Epithelial cell of prostate (primary cell): Measurements from ENCODE around the gene POF1B.
"Not testable (repeated sequence)": the region's sequence is repeated elsewhere in the genome, so short reads cannot be mapped to it uniquely, and the experiment has no call there.

ENCODE experiments used
- DNase-seq: peaks from one replicate; pipeline ENCODE4 v3.0.0-alpha.2; 2011; ENCODE audit warnings: low read depth, low spot score
- H3K27ac ChIP-seq: fragments of 450-650 bp; 2 replicates; pipeline ENCODE4 v1.5.1; 2017; ENCODE audit warnings: mild to moderate bottlenecking

POF1B gene, protein sequence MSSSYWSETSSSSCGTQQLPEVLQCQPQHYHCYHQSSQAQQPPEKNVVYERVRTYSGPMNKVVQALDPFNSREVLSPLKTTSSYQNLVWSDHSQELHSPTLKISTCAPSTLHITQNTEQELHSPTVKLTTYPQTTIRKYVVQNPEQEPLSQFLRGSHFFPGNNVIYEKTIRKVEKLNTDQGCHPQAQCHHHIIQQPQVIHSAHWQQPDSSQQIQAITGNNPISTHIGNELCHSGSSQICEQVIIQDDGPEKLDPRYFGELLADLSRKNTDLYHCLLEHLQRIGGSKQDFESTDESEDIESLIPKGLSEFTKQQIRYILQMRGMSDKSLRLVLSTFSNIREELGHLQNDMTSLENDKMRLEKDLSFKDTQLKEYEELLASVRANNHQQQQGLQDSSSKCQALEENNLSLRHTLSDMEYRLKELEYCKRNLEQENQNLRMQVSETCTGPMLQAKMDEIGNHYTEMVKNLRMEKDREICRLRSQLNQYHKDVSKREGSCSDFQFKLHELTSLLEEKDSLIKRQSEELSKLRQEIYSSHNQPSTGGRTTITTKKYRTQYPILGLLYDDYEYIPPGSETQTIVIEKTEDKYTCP

DNA sequence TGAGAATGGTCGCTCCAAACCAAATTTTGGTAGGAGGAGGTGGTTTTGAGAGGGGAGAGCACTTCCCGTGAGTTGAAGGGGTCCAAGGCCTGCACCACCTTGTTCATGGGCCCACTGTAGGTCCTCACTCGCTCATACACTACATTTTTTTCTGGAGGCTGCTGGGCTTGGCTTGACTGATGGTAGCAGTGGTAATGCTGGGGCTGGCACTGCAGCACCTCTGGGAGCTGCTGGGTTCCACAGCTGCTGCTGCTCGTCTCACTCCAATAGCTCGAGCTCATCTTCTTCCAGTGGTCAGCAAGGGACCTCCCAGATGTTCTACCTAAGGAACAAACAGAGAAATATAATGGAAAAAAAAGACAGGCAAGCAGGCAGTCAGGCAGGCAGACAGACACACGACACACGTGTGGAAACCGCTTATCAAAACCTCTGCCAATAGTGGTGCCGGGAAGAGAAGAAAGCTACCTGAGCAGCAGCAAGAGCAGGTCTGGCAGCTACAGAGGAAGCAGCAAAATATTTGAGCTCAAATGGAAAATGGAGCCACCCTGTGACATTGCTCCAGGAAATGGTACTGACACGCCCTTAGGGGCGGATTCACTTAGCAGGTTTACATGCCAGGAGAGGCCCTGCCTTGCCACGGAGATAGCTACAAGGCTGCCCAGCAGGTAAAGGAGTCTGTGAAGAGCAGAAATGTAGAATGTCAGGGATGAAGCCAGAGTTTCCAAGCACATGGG, at the start of gene POF1B:
Gene POF1B (minus strand): TSS at position 492 of the 734 bp plus-strand sequence. CDS start 211 bp downstream, at position 281.
- DNase-seq = peak; percentile 12
- peak within 1 kb of the TSS; percentile 58 for H3K27ac ChIP-seq

DNA sequence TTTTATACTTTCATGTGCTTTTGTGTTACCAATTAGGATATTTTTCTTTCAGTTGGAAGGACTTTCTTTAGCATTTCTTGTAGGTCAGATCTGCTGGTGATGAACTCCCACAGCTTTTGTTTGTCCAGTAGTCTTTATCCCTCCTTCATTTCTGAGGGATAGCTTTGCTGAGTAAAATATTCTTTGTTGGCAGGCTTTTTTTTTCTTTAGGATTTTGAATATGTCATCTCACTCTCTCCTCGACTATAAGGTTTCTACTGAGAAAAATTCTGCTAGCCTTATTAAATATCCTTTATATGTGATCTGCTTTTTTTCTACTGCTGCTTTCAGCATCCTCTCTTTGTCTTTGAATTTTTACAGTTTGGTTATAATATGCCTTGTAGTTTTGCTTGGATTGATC, 49.6 kb upstream of the POF1B start:
- no peak overlapping the region for H3K27ac ChIP-seq
- DNase-seq = no peak

DNA sequence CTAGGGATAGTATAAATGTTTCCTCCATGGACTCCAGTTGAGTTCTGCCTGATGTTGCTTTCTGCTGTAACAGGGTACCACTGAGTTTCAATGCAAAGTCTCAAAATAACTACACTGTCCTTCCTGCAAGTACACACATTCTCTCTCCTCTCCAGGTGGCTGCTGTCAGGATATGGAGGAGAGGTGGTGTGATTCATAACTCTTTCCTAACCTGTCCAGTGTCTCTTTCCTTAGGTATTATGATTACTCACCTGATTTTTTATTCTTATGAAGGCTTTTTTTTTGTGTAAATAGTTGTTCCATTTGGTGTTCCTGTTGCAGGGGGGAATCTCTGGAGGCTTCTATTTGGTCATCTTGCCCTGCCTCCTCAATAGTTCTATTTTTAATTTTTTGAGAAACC, 39.8 kb upstream of the POF1B start:
- peak; percentile 6 for DNase-seq
- no peak overlapping the region for H3K27ac ChIP-seq

DNA sequence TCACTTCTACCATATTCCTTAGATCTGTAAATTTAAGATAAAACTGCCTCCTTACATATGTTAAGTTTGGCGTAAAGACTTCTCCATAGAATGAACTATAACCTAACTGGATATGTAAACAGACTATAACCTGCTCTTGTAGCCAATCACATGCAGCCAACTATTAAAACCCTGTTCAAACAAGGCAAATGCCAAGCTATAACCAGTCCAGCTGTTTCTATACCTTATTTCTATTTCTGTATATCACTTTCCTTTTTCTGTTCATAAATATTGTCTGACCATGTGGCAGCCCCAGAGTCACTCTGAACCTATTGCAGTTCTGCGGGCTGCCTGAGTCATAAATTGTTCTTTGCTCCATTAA, 12.4 kb upstream of the POF1B start:
- no peak for DNase-seq
- H3K27ac ChIP-seq = no peak overlapping the region

DNA sequence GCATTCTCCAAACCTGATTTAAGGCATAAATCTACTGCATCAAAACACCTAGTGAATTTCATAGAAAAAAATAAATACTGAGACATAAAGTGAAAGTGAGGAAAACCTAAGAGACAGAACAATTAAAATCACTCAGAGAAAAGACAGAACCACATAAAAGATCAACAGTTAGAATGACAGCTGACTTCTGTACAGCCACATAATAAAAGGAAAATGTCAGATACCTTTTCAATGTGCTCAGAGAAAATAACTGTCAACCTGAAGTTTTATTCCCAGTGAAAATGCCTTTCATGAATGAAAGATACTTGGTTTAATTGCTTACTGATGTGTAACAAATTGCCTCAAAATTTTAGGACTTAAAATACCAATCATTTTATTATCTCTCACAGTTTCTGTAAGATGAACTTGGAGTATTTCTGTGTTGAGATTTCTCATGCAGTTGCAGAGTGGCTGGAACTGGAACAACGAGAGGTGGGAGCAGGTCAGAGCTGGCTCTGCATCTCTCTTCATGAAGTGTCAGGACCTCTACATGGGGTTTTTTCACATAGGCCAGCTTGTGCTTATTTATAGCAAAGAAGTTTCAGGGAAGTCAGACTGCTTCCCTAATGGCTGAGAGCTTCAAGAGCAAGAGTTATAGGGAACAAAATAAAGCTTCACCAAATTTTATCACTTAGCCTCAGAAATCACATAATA, 11.9 kb upstream of the POF1B start:
- H3K27ac ChIP-seq = no peak overlapping the region

DNA sequence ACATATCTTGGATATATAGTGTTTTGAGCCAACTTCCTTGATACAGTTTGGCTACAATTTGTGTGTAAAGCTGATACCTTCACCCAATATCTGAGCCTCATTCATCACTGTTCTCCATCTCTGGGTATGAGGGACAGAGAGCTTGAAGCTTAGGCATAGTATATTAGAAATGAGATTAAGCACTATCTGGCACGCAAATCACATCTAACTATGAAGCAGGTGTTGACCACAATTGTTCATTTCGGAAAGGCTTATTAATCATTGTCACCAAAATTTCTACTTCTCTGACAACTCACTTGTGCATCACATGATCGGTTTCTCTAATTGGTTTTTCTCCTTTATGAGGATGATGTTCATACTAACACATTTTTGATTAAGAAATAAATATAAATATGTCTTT, 2.1 kb upstream of the POF1B start:
- no peak for DNase-seq
- H3K27ac ChIP-seq = no peak overlapping the region

More for the DNA sequence above, 11.9 kb upstream of the POF1B start:
- DNase-seq = no peak

DNA sequence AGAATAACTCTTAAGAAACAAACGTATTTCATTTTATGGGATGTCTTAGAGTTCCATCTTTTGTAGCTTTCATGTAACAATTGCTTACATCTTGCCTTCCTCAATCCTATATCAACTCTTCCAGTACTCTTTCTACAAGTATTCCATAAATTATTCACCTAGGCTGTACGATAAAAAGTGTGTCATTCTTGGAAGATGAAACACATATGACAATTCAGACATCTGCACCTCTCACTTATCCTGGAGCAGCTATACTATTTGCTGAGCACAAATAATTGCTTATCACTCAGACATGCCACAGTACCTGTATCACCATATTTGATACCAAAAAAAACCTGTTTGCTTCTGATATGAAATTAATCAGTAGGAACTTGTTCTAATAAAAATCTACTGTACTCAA, 1.0 kb downstream of the POF1B start:
- H3K27ac ChIP-seq = peak overlapping the region; percentile 58
- DNase-seq = no peak

DNA sequence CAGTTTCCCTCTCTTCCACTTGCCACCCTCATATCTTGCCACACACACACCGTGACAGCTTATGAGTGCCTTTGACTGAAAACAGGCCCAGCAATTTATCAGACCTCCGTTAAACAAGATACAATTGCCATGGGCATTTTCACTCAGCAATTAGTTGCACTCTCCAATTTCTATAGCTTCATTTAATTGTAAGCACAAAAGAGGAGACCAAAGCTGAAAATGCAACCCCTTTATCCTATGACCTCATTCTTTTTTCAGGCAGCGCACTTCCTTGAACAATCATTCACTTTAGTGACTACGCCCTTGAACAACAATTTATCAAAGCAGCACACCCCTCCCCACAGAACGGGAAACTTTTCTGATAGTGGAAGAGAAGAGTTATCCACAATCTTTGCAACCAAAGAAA, 4.1 kb downstream of the POF1B start:
- no peak for DNase-seq
- H3K27ac ChIP-seq = no peak overlapping the region

DNA sequence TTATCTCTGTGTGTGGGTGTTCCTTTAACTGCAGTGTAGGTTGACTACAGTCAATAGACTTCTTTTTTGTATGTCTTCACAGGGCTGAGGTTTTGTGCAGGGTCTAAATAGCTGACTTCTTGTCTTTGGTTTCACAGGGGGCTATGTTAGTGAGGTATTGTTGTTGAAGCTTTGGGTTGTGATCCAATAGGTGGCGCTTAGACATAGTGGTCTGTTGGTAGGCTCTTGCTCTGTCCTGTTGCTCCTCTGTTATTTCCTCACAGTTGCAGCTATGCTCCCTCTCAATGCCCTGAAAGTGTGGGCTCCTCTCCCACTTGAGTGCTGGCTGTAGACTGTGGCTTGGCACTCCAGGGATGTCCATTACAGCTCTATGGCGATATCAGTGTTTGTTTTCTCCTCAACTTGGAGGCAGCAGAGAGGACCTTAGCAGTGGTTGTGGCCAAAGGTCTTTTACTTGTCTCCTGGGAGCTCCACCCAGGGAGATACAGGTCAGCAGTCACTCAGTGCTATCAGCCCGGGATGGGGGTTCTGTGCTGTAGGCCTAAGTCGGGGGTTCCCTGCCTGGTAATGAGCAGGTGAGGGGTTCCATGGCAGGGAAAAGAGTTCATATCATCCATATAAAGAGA, 14.0 kb downstream of the POF1B start:
- no peak for DNase-seq

DNA sequence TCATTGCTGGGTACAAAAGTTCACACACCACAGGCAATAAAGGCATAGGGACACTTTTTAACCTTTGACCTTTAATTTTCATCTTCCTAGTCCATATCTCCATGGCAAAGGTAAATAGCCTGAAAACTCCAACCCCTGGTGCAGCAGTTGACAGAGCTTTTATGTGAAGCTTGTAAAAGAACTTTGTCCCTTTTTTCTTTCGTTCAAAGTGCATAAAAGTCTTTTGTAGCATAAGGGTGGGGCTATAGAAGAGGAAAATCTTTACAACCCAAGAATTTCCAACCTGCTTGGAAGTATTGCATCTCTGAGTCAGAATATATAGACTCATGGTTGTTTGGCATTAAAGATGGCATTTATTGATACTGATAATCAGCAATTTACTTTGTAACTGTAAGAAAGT, 20.4 kb downstream of the POF1B start:
- DNase-seq = no peak
- no peak overlapping the region for H3K27ac ChIP-seq

More for the DNA sequence above, 14.0 kb downstream of the POF1B start:
- no peak overlapping the region for H3K27ac ChIP-seq

DNA sequence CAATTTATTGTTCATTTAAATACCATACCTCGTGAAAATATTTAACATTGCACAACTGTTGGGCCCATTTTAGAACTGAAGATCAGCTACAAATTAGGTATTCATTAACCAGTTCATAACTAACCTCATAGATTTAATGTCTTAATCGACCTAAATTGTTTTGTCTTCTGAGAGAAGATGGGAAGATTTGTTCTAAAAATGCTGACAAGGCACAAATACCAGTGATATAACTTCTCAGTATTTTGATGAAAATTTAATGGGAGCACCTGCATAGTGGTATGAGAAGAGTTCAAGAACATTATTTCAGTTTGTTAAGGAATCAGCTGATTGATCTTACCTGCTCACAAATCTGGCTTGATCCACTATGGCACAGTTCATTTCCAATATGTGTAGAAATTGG, 33.9 kb downstream of the POF1B start:
- no peak overlapping the region for H3K27ac ChIP-seq
- no peak for DNase-seq

DNA sequence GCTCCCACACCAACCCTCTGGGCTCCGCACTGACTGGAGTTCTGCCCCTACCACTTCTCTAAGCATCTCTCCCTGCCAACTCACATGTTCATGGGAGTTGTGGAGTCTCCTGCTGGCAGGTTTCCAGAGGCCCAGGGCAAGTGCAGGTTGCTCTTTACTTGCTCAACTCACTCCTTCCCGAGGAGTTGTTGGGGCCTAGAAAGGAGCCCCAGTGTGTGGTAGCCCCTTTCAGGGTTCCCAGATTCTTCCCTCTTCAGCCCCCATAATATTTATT, 52.5 kb downstream of the POF1B start:
- H3K27ac ChIP-seq = no peak overlapping the region
- DNase-seq = no peak

DNA sequence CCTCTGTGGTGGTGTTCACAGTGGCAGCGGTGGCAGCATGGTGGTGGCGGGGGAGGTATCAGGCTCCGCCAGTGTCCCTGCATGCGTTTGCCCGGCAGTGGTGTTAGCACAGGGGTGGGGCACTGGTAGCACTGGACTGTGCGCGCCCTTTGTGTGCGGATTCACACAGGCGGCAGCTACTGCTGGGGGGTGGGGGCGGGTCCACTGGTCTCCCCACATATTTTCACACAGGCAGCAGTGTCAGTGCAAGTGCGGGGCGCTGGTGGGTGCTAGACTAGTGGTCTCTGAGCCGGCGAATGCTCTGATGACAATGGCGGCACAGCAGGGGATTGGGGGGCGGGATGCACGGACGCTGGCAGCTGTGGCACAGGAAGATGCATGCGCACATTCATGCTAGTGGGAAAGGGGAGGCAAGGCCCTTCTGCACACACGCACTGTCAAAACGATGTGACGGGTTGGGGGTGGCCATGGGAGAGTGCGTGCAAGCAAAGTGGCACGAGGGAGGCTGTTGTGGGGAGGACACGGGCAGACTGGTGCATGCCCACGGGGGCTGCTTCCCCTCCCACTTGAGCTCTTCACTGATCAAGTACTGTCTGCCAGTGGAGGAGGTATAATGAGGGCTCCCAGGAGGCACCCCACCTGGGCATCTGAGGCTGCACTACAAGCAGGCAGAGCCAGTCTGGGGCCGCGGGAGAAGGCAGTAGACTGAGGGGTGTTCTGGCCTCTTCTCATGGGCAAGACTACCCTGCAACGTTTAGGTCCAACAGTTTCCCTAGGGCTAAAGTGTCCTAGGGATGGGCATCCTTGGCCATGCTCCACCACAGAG, 53.0 kb downstream of the POF1B start:
- H3K27ac ChIP-seq = no peak overlapping the region
- DNase-seq = no peak

DNA sequence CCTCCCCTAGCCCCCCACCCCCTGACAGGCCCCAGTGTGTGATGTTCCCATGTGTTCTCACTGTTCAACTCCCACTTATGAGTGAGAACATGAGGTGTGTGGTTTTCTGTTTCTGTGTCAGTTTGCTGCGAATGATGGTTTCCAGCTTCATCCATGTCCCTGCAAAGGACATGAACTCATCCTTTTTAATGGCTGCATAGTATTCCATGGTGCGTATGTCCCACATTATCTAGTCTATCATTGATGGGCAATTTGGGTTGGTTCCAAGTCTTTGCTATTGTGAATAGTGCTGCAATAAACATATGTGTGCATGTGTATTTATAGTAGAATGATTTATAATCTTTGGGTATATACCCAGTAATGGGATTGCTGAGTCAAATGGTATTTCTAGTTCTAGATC, 68.1 kb downstream of the POF1B start:
- not testable (repeated sequence) for H3K27ac ChIP-seq, DNase-seq

DNA sequence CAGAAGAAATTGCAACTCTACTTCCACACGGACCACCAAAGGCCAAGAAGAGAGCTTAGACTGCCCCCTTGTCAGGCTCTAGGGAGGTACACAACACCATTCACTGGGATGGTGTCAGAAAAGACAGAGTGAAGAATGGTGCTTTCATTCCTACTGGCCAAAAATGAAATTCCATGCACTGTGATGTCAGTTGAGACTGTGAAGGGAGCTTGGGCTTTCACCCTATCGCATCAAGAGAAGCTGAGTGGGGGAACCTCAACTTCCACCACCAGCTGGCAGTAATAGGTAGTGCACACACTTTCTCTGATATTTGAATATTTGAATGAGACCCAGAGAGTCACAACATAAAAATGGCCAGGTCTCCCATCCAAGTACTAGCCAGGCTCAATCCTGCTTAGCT, 69.7 kb downstream of the POF1B start:
- no peak for DNase-seq
- no peak overlapping the region for H3K27ac ChIP-seq

DNA sequence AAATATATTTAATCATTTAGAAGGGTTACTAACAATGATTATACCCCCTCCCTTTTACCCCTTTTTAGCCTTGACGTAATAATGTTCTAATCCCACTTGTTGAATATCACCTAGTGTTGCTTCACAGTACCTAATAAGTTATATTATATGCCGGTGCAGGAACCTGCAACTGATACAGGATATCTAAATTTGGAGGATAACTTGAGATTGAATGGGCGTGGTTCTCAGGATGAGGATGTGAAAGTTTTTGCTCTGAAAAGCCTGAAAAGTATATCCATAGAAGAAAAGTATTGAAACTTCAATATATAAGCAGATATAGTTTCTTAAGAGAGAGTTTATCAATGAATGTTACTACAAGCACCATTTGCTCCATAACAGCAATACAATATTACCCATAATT, 75.9 kb downstream of the POF1B start:
- no peak overlapping the region for H3K27ac ChIP-seq
- DNase-seq = no peak

DNA sequence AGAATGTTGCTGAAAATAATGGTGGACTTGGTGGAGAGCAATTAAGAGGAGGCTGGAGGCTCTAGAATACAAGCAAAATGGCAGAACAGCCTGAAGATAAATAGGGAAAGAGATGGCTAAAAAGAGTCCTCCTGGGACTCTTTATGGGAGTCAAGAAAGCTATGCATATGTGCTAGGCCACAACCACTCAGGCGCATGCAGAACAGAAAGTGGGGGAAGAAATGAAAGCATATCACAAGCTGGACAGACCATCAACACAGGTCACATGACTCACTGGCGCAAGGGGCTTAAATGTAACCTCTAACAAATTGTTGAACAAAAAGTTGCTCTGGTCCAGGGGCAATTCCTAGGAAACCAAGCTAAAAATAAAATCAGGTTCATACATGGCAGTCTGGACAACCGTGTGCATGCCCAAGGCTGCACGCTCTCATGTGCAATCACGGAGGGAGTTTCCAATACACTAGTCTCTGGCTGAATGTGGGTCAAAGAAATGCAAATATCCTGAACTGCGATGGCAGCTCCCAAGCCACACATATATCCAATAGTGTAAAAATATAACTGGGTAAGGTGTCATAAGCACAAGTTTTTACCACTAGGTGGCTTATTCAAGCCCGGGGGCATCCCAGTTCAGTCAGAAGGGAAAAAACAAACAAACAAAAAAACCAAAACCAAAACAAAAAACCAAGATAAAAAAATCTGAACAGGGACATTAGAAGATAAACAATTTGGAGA, 90.3 kb downstream of the POF1B start:
- DNase-seq = no peak
- H3K27ac ChIP-seq = no peak overlapping the region

DNA sequence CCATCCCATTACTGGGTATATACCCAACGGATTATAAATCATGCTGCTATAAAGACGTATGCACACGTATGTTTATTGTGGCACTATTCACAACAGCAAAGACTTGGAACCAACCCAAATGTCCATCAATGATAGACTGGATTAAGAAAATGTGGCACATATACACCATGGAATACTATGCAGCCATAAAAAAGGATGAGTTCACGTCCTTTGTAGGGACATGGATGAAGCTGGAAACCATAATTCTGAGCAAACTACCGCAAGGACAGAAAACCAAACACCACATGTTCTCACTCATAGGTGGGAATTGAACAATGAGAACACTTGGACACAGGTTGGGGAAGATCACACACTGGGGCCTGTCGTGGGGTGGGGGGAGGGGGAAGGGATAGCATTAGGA, 94.2 kb downstream of the POF1B start:
- DNase-seq, H3K27ac ChIP-seq: not testable (repeated sequence)
